CD4-positive, alpha-beta T cell treated with Interleukin-6 for 4 hours (primary cell): Measurements from ENCODE around the gene KCNK13.
"Not testable (repeated sequence)": the region's sequence is repeated elsewhere in the genome, so short reads cannot be mapped to it uniquely, and the experiment has no call there.

Experiments
- DNase-seq: peaks from one replicate; pipeline ENCODE4 v3.0.0-alpha.2; 2020; ENCODE audit warnings: mixed read lengths

The KCNK13 gene

GRCh38 chr14:90061685-90062126 lies at the start of gene KCNK13:
Gene KCNK13 (plus strand): TSS chr14:90061994. CDS start chr14:90062206, 212 bp downstream.
- DNase-seq: no peak

- no peak for DNase-seq
These were observed 44.4 kb upstream of the KCNK13 start for GRCh38 chr14:90017371-90017770.

GRCh38 chr14:90019824-90020523 lies 41.8 kb upstream of the KCNK13 start:
- no peak for DNase-seq

- no peak for DNase-seq
These were observed 38.5 kb upstream of the KCNK13 start for GRCh38 chr14:90023176-90023896.

GRCh38 chr14:90024910-90025309 lies 36.9 kb upstream of the KCNK13 start:
- no peak for DNase-seq

GRCh38 chr14:90026608-90027007 lies 35.2 kb upstream of the KCNK13 start:
- DNase-seq: not testable (repeated sequence)

- no peak for DNase-seq
These were observed 34.0 kb upstream of the KCNK13 start for GRCh38 chr14:90027842-90028241.

- DNase-seq: no peak
These were observed 27.6 kb upstream of the KCNK13 start for GRCh38 chr14:90034156-90034555.

- no peak for DNase-seq
These were observed 26.8 kb upstream of the KCNK13 start for GRCh38 chr14:90034835-90035525.

GRCh38 chr14:90039253-90040010 lies 22.4 kb upstream of the KCNK13 start:
- no peak for DNase-seq

GRCh38 chr14:90040411-90040810 lies 21.4 kb upstream of the KCNK13 start:
- no peak for DNase-seq

GRCh38 chr14:90042496-90043252 lies 19.1 kb upstream of the KCNK13 start:
- no peak for DNase-seq

- DNase-seq: no peak
These were observed 16.2 kb upstream of the KCNK13 start for GRCh38 chr14:90045616-90046015.

GRCh38 chr14:90049390-90049789 lies 12.4 kb upstream of the KCNK13 start:
- no peak for DNase-seq

GRCh38 chr14:90050271-90050670 lies 11.5 kb upstream of the KCNK13 start:
- DNase-seq: no peak

- DNase-seq: no peak
These were observed 8.8 kb upstream of the KCNK13 start for GRCh38 chr14:90053044-90053443.

GRCh38 chr14:90054803-90055202 lies 7.0 kb upstream of the KCNK13 start:
- DNase-seq: no peak

- no peak for DNase-seq
These were observed 5.0 kb upstream of the KCNK13 start for GRCh38 chr14:90056826-90057225.

- no peak for DNase-seq
These were observed 2.8 kb upstream of the KCNK13 start for GRCh38 chr14:90058876-90059458.

- DNase-seq: peak; percentile 32
These were observed 1.4 kb upstream of the KCNK13 start for GRCh38 chr14:90060312-90060964.
